Mesenchymal stem cell (in vitro differentiated cells and primary cell): ENCODE data around the gene PDZRN3.

Experiments used
- DNase-seq: peaks from one replicate; pipeline ENCODE4 v3.0.0-alpha.2; 2013
- H2AFZ ChIP-seq: one replicate; pipeline ENCODE4 v1.6.1; 2013; ENCODE audit warnings: low read depth, mild to moderate bottlenecking, control low read depth, inconsistent platforms, low read length, moderate library complexity
- H2AK5ac ChIP-seq: 2 replicates; pipeline ENCODE4 v1.6.1; 2013; ENCODE audit warnings: low read length, moderate library complexity, mild to moderate bottlenecking, inconsistent platforms; ENCODE audit not compliant: severe bottlenecking
- H2BK120ac ChIP-seq: one replicate; pipeline ENCODE4 v1.6.1; 2013; ENCODE audit warnings: low read depth, mild to moderate bottlenecking, inconsistent platforms, low read length, moderate library complexity
- H2BK12ac ChIP-seq, 2 experiments: one replicate each; pipeline ENCODE4 v1.6.1; 2013; ENCODE audit warnings: inconsistent platforms in 2 of 2, low read length in 2 of 2, mild to moderate bottlenecking in 2 of 2, moderate library complexity in 2 of 2, control low read depth in 1 of 2
- H2BK15ac ChIP-seq: one replicate; pipeline ENCODE4 v1.6.1; 2013; ENCODE audit warnings: mild to moderate bottlenecking, low read depth, inconsistent platforms; ENCODE audit not compliant: poor library complexity, severe bottlenecking
- H2BK5ac ChIP-seq: 2 replicates; pipeline ENCODE4 v1.6.1; 2013; ENCODE audit warnings: low read depth, mild to moderate bottlenecking, low read length, control low read depth, inconsistent platforms; ENCODE audit not compliant: poor library complexity, severe bottlenecking
- H3K14ac ChIP-seq, 2 experiments: one replicate each; pipeline ENCODE4 v1.6.1; 2013; ENCODE audit warnings: inconsistent platforms in 2 of 2, low read length in 2 of 2, control low read depth in 1 of 2, mild to moderate bottlenecking in 1 of 2, moderate library complexity in 1 of 2
- H3K18ac ChIP-seq, 2 experiments: one replicate each; pipeline ENCODE4 v1.6.1; 2013; ENCODE audit warnings: inconsistent platforms in 2 of 2, low read length in 2 of 2, control low read depth in 1 of 2, low read depth in 1 of 2, mild to moderate bottlenecking in 1 of 2
- H3K23ac ChIP-seq, 2 experiments: one replicate each; pipeline ENCODE4 v1.6.1; 2013; ENCODE audit warnings: inconsistent platforms in 2 of 2, low read length in 2 of 2, mild to moderate bottlenecking in 2 of 2, moderate library complexity in 2 of 2, control low read depth in 1 of 2
- H3K27ac ChIP-seq: 2 replicates; pipeline ENCODE4 v1.5.1; 2013; ENCODE audit warnings: mild to moderate bottlenecking, moderate library complexity, low read length, control low read depth, inconsistent platforms; ENCODE audit not compliant: poor library complexity, severe bottlenecking
- H3K27me3 ChIP-seq, 2 experiments: 2 replicates each; pipeline versions ENCODE4 v1.6.1 to v1.7.0; 2013; ENCODE audit warnings: low read length in 2 of 2, mild to moderate bottlenecking in 2 of 2, moderate library complexity in 2 of 2, control low read depth in 1 of 2, inconsistent platforms in 1 of 2; ENCODE audit not compliant: control insufficient read depth in 1 of 2, insufficient read depth in 1 of 2
- H3K36me3 ChIP-seq, 2 experiments: 2 replicates each; pipeline versions ENCODE4 v1.6.1 to v1.7.0; 2013; ENCODE audit warnings: low read length in 2 of 2, control low read depth in 1 of 2, inconsistent platforms in 1 of 2, low read depth in 1 of 2, mild to moderate bottlenecking in 1 of 2; ENCODE audit not compliant: insufficient read depth in 2 of 2, control insufficient read depth in 1 of 2
- H3K4ac ChIP-seq, 2 experiments: one replicate each; pipeline ENCODE4 v1.6.1; 2013; ENCODE audit warnings: inconsistent platforms in 2 of 2, low read length in 2 of 2, mild to moderate bottlenecking in 2 of 2, moderate library complexity in 2 of 2, control low read depth in 1 of 2, low read depth in 1 of 2
- H3K4me1 ChIP-seq: 2 replicates; pipeline ENCODE4 v1.6.1; 2013; ENCODE audit warnings: low read depth, low read length, control low read depth; ENCODE audit not compliant: control insufficient read depth, insufficient read depth
- H3K4me2 ChIP-seq: 2 replicates; pipeline ENCODE4 v1.6.1; 2013; ENCODE audit warnings: low read length, mild to moderate bottlenecking, inconsistent platforms; ENCODE audit not compliant: poor library complexity, severe bottlenecking
- H3K4me3 ChIP-seq, 2 experiments: 2 replicates each; pipeline versions ENCODE4 v1.5.1 to v1.7.0; 2013; ENCODE audit warnings: low read length in 2 of 2, mild to moderate bottlenecking in 2 of 2, control low read depth in 1 of 2, low read depth in 1 of 2; ENCODE audit not compliant: insufficient read depth in 1 of 2
- H3K79me1 ChIP-seq: replicated peaks from 2 replicates; pipeline ENCODE4 v1.6.1; 2013; ENCODE audit warnings: mild to moderate bottlenecking, control low read depth, low read length, inconsistent platforms; ENCODE audit not compliant: poor library complexity, severe bottlenecking
- H3K9ac ChIP-seq: 2 replicates; pipeline ENCODE4 v1.7.0; 2013; ENCODE audit warnings: mild to moderate bottlenecking, low read length, moderate library complexity
- H3K9me3 ChIP-seq: 2 replicates; pipeline ENCODE4 v1.7.0; 2013; ENCODE audit warnings: mild to moderate bottlenecking, low read length; ENCODE audit not compliant: control insufficient read depth
- H4K8ac ChIP-seq: one replicate; pipeline ENCODE4 v1.6.1; 2013; ENCODE audit warnings: inconsistent platforms, mild to moderate bottlenecking, low read length, moderate library complexity
- H4K91ac ChIP-seq: one replicate; pipeline ENCODE4 v1.6.1; 2013; ENCODE audit warnings: mild to moderate bottlenecking, low read length, inconsistent platforms
- WGBS: methylation state at CpG from one replicate; pipeline ENCODE4 v1.1.7; 2013; ENCODE audit warnings: mixed read lengths; 5-methylcytosine and 5-hydroxymethylcytosine counted together

The PDZRN3 gene

GRCh38 chr3:73572368-73572767 is 52.4 kb downstream of the PDZRN3 start:
- no peak overlapping the region for H3K18ac ChIP-seq
- H3K4me2 ChIP-seq, result no peak overlapping the region
- H4K8ac ChIP-seq, result no peak overlapping the region
- H3K23ac ChIP-seq, result no peak overlapping the region
- H3K4ac ChIP-seq, result no peak overlapping the region
- no peak overlapping the region for H3K4me3 ChIP-seq
- H3K79me1 ChIP-seq, result peaks cover 3% of the 10 kb centered on the region
- no peak overlapping the region for H3K27ac ChIP-seq
- H2BK12ac ChIP-seq, result no peak overlapping the region
- WGBS, result 58% methylated on average over 3 of the region's 3 CpGs
- peaks cover 7% of the 10 kb centered on the region for H3K4me1 ChIP-seq
- no peak overlapping the region for H4K91ac ChIP-seq
- no peak overlapping the region for H2AK5ac ChIP-seq
- peaks cover 0 to 25% of the 10 kb centered on the region in 2 experiments for H3K36me3 ChIP-seq
- no peak overlapping the region for H2BK15ac ChIP-seq
- no peak overlapping the region for H3K14ac ChIP-seq
- H3K9me3 ChIP-seq, result no peaks in the 10 kb centered on the region
- no peak overlapping the region for H2BK120ac ChIP-seq
- no peak for DNase-seq
- H2AFZ ChIP-seq, result no peak overlapping the region
- H3K27me3 ChIP-seq, result no peaks in the 10 kb centered on the region
- H3K9ac ChIP-seq, result no peak overlapping the region
- H2BK5ac ChIP-seq, result no peak overlapping the region

DNA sequence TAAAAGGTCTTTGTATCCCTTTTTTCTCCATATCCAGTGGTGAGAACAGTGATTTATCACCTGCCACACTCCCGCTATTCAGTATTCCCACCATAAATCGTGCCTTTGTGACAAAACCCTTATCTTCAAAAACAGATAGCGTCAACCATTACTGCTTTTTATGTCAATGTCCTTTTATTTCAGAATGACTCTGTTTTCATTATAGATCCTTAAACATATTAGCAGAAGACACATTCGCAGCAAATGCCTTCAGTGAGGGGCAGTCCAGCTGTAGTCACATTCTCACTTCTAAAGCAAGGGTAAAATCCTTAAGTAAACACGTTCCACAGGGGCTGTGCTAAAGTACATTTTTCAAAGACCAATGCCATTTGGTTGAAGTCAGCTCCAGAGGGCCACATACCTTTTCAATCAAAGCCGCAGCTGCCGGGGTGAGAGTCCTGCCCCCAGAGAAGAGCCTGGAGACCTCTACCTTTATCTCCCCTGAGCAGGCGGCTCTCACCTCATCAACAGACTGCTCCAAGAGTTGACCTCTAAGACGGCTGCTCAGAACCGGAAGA is 53.4 kb downstream of the PDZRN3 start:
- H2BK15ac ChIP-seq, result no peak overlapping the region
- no peak overlapping the region for H2AFZ ChIP-seq
- no peaks in the 10 kb centered on the region for H3K27me3 ChIP-seq
- no peak overlapping the region for H3K18ac ChIP-seq
- H3K79me1 ChIP-seq, result peaks cover 3% of the 10 kb centered on the region
- H2BK12ac ChIP-seq, result no peak overlapping the region
- 32% methylated on average over 10 of the region's 10 CpGs for WGBS
- no peaks in the 10 kb centered on the region for H3K9me3 ChIP-seq
- peak overlapping the region; percentile 16 for H4K8ac ChIP-seq
- no peak overlapping the region for H3K27ac ChIP-seq
- peaks cover 5% of the 10 kb centered on the region for H3K4me1 ChIP-seq
- H3K23ac ChIP-seq, result no peak overlapping the region
- H3K4me3 ChIP-seq, result no peak overlapping the region
- H2BK5ac ChIP-seq, result no peak overlapping the region
- no peak overlapping the region for H3K14ac ChIP-seq
- no peak overlapping the region for H2AK5ac ChIP-seq
- H3K4ac ChIP-seq, result no peak overlapping the region
- no peak overlapping the region for H3K4me2 ChIP-seq
- H2BK120ac ChIP-seq, result peak overlapping the region; percentile 23
- H3K36me3 ChIP-seq, result peaks cover 0 to 29% of the 10 kb centered on the region in 2 experiments
- DNase-seq, result no peak
- H4K91ac ChIP-seq, result peak overlapping the region; percentile 36
- H3K9ac ChIP-seq, result no peak overlapping the region

GRCh38 chr3:73569246-73569760 is 55.4 kb downstream of the PDZRN3 start:
- Histone ChIP-seq H2AK5ac (no peak overlapping the region), H2BK120ac (no peak overlapping the region), H3K4me1 (peaks cover 6% of the 10 kb centered on the region), H3K27me3 (no peaks in the 10 kb centered on the region), H3K4me3 (no peak overlapping the region), H3K23ac (no peak overlapping the region), H3K18ac (peak overlapping the region; percentile 2 to 28), H3K36me3 (peaks cover 0 to 27% of the 10 kb centered on the region in 2 experiments), H2BK15ac (no peak overlapping the region), H2BK5ac (no peak overlapping the region), H4K8ac (no peak overlapping the region), H3K4ac (no peak overlapping the region), H3K27ac (no peak overlapping the region), H3K9ac (no peak overlapping the region), H3K79me1 (peaks cover 3% of the 10 kb centered on the region), H2AFZ (no peak overlapping the region), H4K91ac (no peak overlapping the region), H3K14ac (peak overlapping the region in 1 of 2 experiments; percentile 44), H3K9me3 (no peaks in the 10 kb centered on the region), H2BK12ac (peak overlapping the region; percentile 21 to 38), H3K4me2 (no peak overlapping the region)
- no peak for DNase-seq
- 96% methylated on average over 8 of the region's 8 CpGs for WGBS

GRCh38 chr3:73568371-73568862 is 56.3 kb downstream of the PDZRN3 start:
- no peak overlapping the region for H3K18ac ChIP-seq
- no peak overlapping the region for H3K14ac ChIP-seq
- H2BK15ac ChIP-seq, result no peak overlapping the region
- H3K27ac ChIP-seq, result no peak overlapping the region
- peaks cover 2% of the 10 kb centered on the region for H3K79me1 ChIP-seq
- H3K4me2 ChIP-seq, result no peak overlapping the region
- no peak overlapping the region for H3K4ac ChIP-seq
- peaks cover 11% of the 10 kb centered on the region for H3K4me1 ChIP-seq
- no peak overlapping the region for H2BK12ac ChIP-seq
- H3K36me3 ChIP-seq, result peaks cover 0 to 27% of the 10 kb centered on the region in 2 experiments
- no peak overlapping the region for H4K8ac ChIP-seq
- no peak overlapping the region for H3K23ac ChIP-seq
- no peak overlapping the region for H3K9ac ChIP-seq
- no peak for DNase-seq
- H2BK120ac ChIP-seq, result no peak overlapping the region
- H2AFZ ChIP-seq, result no peak overlapping the region
- no peak overlapping the region for H2AK5ac ChIP-seq
- no peak overlapping the region for H2BK5ac ChIP-seq
- no peaks in the 10 kb centered on the region for H3K9me3 ChIP-seq
- WGBS, result 96% methylated on average over 5 of the region's 5 CpGs
- H4K91ac ChIP-seq, result no peak overlapping the region
- no peak overlapping the region for H3K4me3 ChIP-seq
- H3K27me3 ChIP-seq, result no peaks in the 10 kb centered on the region
